GM12865 (cell line): ENCODE measurements around the gene SLC27A4.

Experiments
- DNase-seq: peaks from one replicate; pipeline ENCODE4 v3.0.0; 2010; ENCODE audit warnings: low read depth
- H3K4me3 ChIP-seq: 2 replicates; pipeline ENCODE4 v1.5.1; 2011; ENCODE audit warnings: mild to moderate bottlenecking, low read depth, low read length, control low read depth
- TF ChIP-seq, protein P1 (sequence below): IDR thresholded peaks from 2 replicates; pipeline ENCODE4 v1.5.1; 2011; ENCODE audit warnings: low read length, control low read depth, low read depth, inconsistent platforms; ENCODE audit not compliant: insufficient read depth; ENCODE audit errors: missing control alignments

The SLC27A4 gene

DNA sequence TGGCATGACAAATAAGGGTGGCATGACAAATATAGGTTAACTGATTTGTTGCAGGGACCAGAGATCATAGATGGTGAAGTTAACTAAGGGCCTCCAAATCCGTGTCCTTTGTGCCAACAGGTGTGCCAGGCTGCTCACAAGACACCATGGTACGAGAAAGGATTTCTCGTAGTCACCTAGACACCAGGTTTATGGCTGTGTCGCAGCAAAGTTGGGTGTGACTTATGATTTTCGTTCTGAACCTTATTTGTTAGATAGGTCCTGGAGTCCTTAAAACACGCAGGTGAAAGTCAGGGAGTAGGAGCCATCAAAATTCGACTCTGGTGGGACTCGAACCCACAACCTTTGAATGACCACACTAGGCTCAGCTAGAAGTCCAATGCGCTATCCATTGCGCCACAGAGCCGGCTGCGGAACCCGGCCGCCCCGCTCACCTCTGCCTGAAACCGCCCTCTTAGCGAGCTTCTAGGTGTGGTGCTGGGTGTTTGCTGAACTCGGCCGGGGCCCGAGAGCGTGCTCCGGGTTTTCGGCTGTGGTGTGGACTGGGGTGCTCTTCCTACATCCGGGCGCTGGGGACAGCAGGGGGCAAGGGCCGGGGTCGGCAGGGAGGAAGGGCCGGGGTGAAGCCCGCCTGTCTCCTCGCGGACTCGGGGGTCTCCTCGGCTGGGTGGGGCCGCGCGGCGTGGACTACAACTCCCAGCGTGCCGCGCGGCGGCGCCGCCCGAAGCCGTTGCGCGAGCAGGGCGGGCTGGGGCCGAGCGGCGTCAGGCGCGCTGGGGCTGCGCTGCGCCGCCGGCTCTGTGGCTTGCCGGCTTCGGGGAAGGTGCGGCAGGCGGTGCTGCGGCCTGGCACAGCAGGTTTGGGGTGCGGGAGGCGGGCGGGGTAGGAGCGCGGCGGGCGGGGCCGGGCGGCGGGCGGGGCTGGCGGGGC lies at the start of gene SLC27A4:
Gene SLC27A4, plus strand, starts transcription at position 767 of the 930 bp plus-strand sequence. CDS start 2,606 bp downstream, outside the sequence.
- TF ChIP-seq, protein P1, sequence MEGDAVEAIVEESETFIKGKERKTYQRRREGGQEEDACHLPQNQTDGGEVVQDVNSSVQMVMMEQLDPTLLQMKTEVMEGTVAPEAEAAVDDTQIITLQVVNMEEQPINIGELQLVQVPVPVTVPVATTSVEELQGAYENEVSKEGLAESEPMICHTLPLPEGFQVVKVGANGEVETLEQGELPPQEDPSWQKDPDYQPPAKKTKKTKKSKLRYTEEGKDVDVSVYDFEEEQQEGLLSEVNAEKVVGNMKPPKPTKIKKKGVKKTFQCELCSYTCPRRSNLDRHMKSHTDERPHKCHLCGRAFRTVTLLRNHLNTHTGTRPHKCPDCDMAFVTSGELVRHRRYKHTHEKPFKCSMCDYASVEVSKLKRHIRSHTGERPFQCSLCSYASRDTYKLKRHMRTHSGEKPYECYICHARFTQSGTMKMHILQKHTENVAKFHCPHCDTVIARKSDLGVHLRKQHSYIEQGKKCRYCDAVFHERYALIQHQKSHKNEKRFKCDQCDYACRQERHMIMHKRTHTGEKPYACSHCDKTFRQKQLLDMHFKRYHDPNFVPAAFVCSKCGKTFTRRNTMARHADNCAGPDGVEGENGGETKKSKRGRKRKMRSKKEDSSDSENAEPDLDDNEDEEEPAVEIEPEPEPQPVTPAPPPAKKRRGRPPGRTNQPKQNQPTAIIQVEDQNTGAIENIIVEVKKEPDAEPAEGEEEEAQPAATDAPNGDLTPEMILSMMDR = no peak
- DNase-seq = peak; percentile 91

DNA sequence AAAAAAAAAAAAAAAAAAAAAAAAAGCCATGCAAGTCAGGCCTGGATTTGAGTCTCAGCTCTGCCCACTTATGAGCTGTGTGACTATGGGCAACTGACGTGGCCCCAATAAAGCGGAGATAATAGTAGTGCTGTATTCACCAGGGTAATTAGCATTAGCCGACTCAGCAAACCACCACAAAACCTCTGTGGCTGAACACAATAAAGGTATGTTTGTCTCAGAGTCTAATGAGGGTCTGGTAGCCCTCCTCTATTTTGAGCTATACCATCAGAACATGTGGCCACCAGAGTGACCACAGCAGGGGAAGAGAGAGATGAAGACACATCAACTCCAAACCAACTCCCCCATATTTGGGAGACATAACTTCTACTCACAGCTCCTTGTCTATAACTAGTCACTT lies 48.3 kb upstream of the SLC27A4 start:
- TF ChIP-seq, protein P1 = no peak
- DNase-seq = no peak
- no peak overlapping the region for H3K4me3 ChIP-seq

More for the DNA sequence above, at the start of gene SLC27A4:
- peak within 1 kb of the TSS; percentile 72 for H3K4me3 ChIP-seq

DNA sequence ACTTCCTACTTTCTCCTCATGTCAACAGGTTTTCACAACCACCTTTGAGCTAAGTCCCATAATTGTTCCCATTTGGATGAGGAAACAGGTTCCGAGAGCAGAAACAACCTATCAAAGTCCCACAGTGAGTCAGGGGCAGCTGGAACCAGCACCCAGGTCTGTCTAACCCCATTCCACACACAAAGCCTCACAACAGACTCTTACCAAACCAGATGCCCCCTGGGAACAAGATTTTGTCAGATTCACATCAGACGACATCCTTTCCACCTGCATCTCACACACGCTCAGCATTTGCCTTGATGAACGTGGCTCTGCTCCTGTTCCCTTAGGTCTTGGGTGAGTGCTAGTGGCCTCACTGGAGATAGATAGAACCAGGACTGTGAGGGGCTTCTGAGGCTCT lies 47.2 kb upstream of the SLC27A4 start:
- no peak overlapping the region for H3K4me3 ChIP-seq
- TF ChIP-seq, protein P1 = no peak
- DNase-seq = no peak

DNA sequence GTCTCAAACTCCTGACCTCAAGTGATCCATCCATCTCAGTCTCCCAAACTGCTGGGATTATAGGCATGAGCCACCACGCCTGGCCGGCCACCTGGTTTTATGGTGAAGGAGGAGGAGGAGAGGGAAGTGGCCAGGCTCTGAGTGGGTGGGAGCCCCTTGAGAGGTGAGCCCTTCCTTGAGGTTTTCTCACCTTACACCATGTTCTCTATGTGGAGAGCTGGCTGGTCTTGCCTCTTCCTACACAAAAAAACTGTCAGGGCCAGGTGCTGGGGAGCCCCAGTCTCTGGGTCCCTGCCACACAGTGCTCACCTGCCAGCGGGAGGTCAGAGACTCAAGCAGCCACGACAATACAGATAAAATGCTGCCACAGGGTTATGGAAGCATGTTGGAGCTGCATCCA lies 46.2 kb upstream of the SLC27A4 start:
- no peak for DNase-seq
- no peak overlapping the region for H3K4me3 ChIP-seq
- TF ChIP-seq, protein P1 = no peak

DNA sequence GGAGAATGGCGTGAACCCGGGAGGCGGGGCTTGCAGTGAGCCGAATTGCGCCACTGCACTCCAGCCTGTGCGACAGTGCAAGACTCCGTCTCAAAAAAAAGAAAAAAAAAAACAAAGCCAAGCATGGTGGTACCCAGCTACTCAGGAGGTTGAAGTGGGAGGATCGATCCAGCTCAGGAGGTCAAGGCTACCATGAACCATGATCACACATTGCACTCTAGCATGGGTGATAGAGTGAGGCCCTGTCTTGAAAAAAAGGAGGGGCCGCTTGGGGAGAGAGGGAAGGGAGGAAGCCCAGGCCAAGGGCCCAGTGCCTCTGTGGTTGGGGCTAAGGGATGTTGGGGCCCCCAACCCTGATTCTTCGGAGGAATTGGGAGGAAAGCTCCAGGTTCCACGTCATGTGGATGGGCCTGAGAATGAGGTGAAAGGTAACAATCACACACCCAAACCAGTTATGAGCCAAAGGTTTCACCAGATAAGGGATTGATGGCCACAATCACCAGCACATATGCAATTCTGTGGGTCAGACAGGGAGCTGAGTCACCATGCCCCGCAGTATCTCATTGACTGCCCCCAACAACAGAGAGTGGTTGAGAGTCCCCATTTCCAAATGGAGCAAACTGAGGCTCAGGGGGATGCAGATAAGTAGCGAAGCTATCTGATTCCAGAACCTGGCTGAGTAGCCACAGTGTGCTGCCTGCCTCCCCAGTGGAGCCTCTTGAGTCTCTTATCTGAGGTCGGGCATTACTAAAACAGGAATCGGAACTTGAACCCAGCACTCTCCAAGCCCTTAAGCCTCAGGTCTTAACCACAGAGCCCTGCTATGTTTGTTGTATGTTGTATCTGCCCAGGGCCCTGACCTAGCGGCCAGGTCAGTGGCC lies 43.7 kb upstream of the SLC27A4 start:
- H3K4me3 ChIP-seq = no peak overlapping the region
- TF ChIP-seq, protein P1 = no peak
- DNase-seq = no peak

DNA sequence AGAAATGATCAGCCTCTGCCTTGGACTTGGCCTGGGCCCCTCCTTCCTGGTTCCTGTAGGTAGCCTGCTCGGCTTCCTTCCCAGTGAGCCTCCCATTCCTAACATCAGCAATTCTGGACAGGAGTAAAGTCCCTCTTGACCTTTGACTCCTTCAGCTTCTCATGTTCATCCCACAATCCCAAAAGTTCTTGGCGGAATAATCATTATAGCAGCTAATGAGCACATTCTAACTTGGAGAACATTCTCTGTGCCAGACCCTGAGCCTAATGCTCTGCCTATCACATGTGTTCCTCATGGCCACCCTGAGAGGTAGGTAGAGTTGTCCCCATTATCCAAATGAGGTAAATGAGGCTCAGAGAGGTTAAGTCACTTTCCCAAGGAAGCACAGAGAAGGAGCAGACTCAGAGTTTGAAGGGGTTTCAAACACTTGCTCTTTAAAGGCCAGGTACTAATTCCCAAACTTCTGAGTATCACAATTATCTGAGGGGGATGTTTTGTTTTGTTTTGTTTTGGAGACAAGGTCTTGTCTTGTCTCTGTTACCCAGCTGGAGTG lies 43.0 kb upstream of the SLC27A4 start:
- TF ChIP-seq, protein P1 = no peak
- DNase-seq = no peak
- H3K4me3 ChIP-seq = no peak overlapping the region
